GM18873 (cell line): ENCODE measurements around the gene ESYT1.

Source experiments
- ATAC-seq: cut with Tn5 transposase; IDR thresholded peaks from one replicate; pipeline ENCODE4 v1.9.1; 2021; ENCODE audit warnings: mild to moderate bottlenecking, moderate library complexity, moderate number of reproducible peaks; ENCODE audit not compliant: unreplicated experiment, low FRiP score

The ESYT1 gene

DNA sequence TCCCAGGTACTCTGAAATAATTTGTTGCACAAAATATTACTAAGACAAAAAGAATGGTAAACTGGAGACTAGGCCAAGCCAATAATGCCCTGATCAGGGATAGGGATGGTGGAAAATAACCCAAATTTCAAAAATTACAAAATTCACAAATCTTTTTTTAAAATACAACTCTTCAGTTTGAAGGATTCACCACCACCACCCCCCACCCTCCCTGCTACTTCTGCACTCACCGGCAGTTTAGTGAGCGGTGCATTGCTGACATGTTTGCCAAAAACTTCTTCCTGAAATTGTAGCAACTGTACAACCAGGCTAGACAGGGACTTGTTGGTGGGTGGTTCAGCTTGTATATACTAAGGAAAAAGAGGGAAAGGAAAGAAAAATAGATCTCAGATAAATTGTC lies 58.9 kb downstream of the ESYT1 start:
- no peak for ATAC-seq

DNA sequence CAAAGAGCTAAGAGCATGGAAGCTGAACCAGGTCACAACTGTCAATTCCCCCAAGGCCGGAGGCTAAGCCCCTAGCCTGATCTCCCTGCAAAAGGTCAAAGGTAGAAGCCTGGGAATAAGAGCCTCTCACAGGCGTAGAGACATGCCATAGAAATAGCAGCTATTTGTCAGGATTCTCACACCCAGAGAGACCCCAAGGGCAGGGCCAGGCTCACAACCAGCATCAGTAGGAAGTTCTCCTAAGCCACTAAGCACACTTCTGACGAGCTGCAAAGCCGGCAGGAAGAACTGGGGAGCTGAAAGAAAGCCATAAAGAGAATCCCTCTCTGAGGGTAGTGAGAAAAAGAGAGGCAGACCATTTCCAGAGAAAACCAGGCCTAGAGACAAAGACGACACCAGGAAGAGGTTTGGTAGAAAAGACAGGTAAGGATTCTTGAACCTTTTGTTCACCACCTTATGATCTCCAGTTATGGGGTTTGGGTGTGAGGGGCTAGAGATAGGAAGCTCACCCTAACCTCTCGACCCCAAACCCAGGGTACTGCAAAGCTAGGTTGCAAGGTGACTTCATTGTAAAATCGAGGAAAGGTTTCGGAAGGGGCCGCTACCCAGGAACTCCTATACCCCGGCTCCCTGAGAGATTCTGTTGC lies 60.2 kb downstream of the ESYT1 start:
- ATAC-seq: no peak

- ATAC-seq: no peak
Measured at GRCh38 chr12:56188778-56189098, 60.7 kb downstream of the ESYT1 start.

GRCh38 chr12:56189099-56189917 lies 61.2 kb downstream of the ESYT1 start, which contains the start of gene SMARCC2:
TSS of gene SMARCC2 (minus strand) at chr12:56189483. CDS start at chr12:56189461, 22 bp downstream.
- ATAC-seq: peak; percentile 47

DNA sequence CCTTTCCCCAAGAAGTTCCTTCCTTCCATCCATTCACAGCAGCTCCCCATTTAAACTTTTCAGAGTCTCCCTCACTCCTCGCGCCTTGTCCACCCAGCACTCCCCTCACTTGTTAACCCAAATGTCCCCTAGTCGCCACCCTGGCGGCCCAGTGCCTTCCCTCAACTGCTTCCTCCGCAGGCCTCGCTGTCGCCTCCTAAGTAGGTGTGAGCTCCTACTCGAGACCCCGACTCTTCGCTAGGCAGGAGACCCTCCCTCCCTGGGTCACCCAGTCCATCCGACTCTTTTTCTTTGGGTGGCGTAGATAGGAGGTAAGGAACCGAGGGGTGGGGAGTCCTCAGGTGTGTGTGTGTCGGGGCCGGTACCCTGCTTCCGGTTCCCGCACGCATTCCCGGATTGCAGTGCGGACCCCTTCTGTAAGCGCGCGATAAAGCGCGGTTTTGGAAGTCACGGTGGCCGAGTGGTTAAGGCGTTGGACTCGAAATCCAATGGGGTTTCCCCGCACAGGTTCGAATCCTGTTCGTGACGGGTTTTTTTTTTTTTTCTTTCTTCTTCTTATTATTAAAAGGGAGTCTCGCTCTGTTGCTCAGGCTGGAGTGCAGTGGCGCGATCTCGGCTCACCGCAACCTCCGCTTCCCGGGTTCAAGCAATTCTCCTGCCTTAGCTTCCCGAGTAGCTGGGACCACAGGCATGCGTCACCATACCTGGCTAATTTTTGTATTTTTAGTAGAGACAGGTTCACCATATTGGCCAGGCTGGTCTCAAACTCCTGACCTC lies 62.0 kb downstream of the ESYT1 start:
- ATAC-seq: no peak

GRCh38 chr12:56190695-56191155 lies 62.7 kb downstream of the ESYT1 start:
- ATAC-seq: no peak

DNA sequence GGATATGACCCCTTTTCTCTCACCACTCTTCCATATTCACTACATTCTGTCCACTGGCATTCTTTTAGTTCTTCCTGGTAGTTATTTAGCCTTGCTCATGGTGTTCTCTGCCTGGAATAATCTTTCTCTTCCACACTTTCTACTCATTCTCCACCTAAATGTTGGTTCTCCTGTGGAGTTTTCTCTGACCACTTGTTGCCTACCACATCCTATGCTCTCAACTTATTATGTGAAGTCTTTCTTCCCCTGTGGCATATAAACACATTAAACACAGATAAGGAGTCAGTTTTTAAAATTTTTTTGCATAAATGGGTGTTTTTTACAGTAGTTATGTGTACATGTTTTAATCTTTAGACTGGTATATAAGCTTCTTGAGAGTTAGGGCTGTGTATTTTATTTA lies 64.5 kb downstream of the ESYT1 start:
- ATAC-seq: no peak

GRCh38 chr12:56193025-56193578 lies 65.0 kb downstream of the ESYT1 start:
- no peak for ATAC-seq
